Pancreas (tissue), 10 donors: ENCODE measurements around the gene SAMD4B. TPM values are rescaled to one million over a fixed set of nuclear protein-coding genes. Genes with fewer than 3 reads are reported as not detected.

Source experiments
- ATAC-seq, 4 donors: fragments of 200-7000 bp; cut with Tn5 transposase; one replicate each; pipeline versions ENCODE4 v1.8.0 to v1.9.1; 2020; ENCODE audit warnings: mild to moderate bottlenecking in 4 of 4, moderate library complexity in 4 of 4
- DNase-seq, 6 donors: peaks; one replicate each; pipeline ENCODE4 v3.0.0-alpha.2; 2020
- FAIRE-seq: peaks from 2 replicates; lab custom pipeline; 2012; peaks lifted over from hg19 to GRCh38; lab: Jason Lieb, UNC
- H3K27ac ChIP-seq, 4 donors: fragments of 200-600 bp; sonication (generic); 1 replicate in 3 of 4; 2 replicates in 1 of 4; pipeline versions ENCODE4 v1.5.0 to v1.8.0; 2020
- H3K27me3 ChIP-seq, 4 donors: fragments of 200-600 bp; one replicate each; pipeline ENCODE4 v1.8.0; 2021
- H3K36me3 ChIP-seq, 3 donors: fragments of 200-600 bp; sonication (generic) in 1 of 3; one replicate each; pipeline versions ENCODE4 v1.5.0 to v1.8.0; 2020 to 2021
- H3K4me1 ChIP-seq, 3 donors: fragments of 200-600 bp; one replicate each; pipeline ENCODE4 v1.8.0; 2021
- H3K4me3 ChIP-seq, 4 donors: fragments of 200-600 bp; sonication (generic) in 2 of 4; one replicate each; pipeline versions ENCODE4 v1.5.0 to v1.8.0; 2020 to 2021
- H3K9me3 ChIP-seq, 4 donors: fragments of 200-600 bp; one replicate each; pipeline ENCODE4 v1.8.0; 2021
- CTCF ChIP-seq, 4 donors: fragments of 200-600 bp; sonication (generic) in 3 of 4; IDR thresholded peaks; one replicate each; pipeline versions ENCODE4 v1.5.0 to v1.8.0; 2021; ENCODE audit warnings: antibody characterized with exemption in 4 of 4
- WGBS, 2 donors: extraction: QIAGEN DNeasy Blood & Tissue Kit; methylation state at CpG; one replicate each; pipeline ENCODE4 v1.1.7; 2013; 5-methylcytosine and 5-hydroxymethylcytosine counted together
- intact Hi-C, 3 donors: fragments of 100-400 bp; cut with DNase I; formaldehyde crosslinking; loops; one replicate each; pipeline versions ENCODE4 v1.11.1 to v1.14.2; 2022
- polyA plus RNA-seq, 2 donors: library from polyadenylated mRNA; stranded (reverse); fragments of 200-250 nt; gene quantifications; one replicate each; pipeline ENCODE4 v1.2.3, GENCODE V29; 2013
- total RNA-seq, 6 donors: library from RNA; stranded (reverse); fragmentation: NEBNext Ultra II Directional in 4 of 6; extraction: Animal tissue kit (Norgen Biotek cat#: 25700) in 4 of 6; gene quantifications; one replicate each; pipeline versions ENCODE4 v1.2.1 to v1.2.4, GENCODE V29; 2021 to 2023
- donor health status: healthy with polysubstance abuse.
- donor health status: DM: no; HTN: no; CAD: no; lungs with moderate emphysema.
- donor health status: DM: no; HTN: no; CAD: no.
- donor health status: control.
- donor health status: control.
- donor health status: Bipolar disorder and iron deficiency.
- donor health status: DM: yes; HTN: yes; CAD: no.
- donor health status: DM: no; HTN: no; CAD: no.
- donor health status: DM: no; HTN: no; CAD: no.
- donor health status: DM: yes; HTN: yes; CAD: no.

SAMD4B gene
- total and polyA plus RNA-seq, 8 donors: 24.1 to 106 (median 33.6) TPM

GRCh38 chr19:39428283-39429112, 86.3 kb downstream of the SAMD4B start:
- DNase-seq (peak in 4 of 6 donors; percentile 43 to 66 (median 52)), FAIRE-seq (no peak), ATAC-seq (peak; percentile 40 to 79 (median 56))
- Histone ChIP-seq H3K27ac (peak overlapping the region; percentile 8 to 60 (median 50)), H3K4me1 (peaks cover 0 to 4% (median 0%) of the 10 kb centered on the region in 3 donors), H3K36me3 (peaks cover 4 to 17% (median 8%) of the 10 kb centered on the region in 3 donors), H3K27me3 (no peaks in the 10 kb centered on the region), H3K4me3 (no peak overlapping the region), H3K9me3 (no peaks in the 10 kb centered on the region)
- 30 to 32% methylated on average over 23 of the region's 23 CpGs for whole genome bisulfite sequencing, 2 donors
- no peak for TF ChIP-seq CTCF (IDR thresholded peaks at IDR 0.05)
- intact Hi-C loops: no loop called here

- FAIRE-seq (no peak), DNase-seq (no peak), ATAC-seq (peak in 3 of 4 donors; percentile 7 to 47 (median 32))
- 76 to 78% methylated on average over 25 of the region's 25 CpGs for WGBS, 2 donors
- H3K9me3 ChIP-seq: no peaks in the 10 kb centered on the region
- H3K4me1 ChIP-seq: peaks cover 10 to 16% (median 11%) of the 10 kb centered on the region in 3 donors
- peaks cover 4 to 26% (median 8%) of the 10 kb centered on the region in 3 donors for H3K36me3 ChIP-seq
- peak overlapping the region in 3 of 4 donors; percentile 29 to 68 (median 50) for H3K27ac ChIP-seq
- no peaks in the 10 kb centered on the region for H3K27me3 ChIP-seq
- no peak overlapping the region for H3K4me3 ChIP-seq
- intact Hi-C loops: no loop called here
- no peak for TF ChIP-seq CTCF (IDR thresholded peaks at IDR 0.05)
Measured at GRCh38 chr19:39430675-39431593, 88.7 kb downstream of the SAMD4B start.

- no peaks in the 10 kb centered on the region for H3K9me3 ChIP-seq
- peaks cover 4 to 26% (median 8%) of the 10 kb centered on the region in 3 donors for H3K36me3 ChIP-seq
- intact Hi-C loops: no loop called here
- H3K27me3 ChIP-seq: no peaks in the 10 kb centered on the region
- H3K27ac ChIP-seq: no peak overlapping the region
- 97 to 99% methylated on average over 8 of the region's 8 CpGs for WGBS, 2 donors
- no peak for FAIRE-seq
- no peak overlapping the region for H3K4me3 ChIP-seq
- TF ChIP-seq CTCF (IDR thresholded peaks at IDR 0.05): no peak
- no peak for DNase-seq
- ATAC-seq: no peak
- peaks cover 10 to 19% (median 11%) of the 10 kb centered on the region in 3 donors for H3K4me1 ChIP-seq
Measured at GRCh38 chr19:39432677-39433025, 90.4 kb downstream of the SAMD4B start.

- 94 to 96% methylated on average over 8 of the region's 8 CpGs for WGBS, 2 donors
Measured at GRCh38 chr19:39433480-39434079, 91.4 kb downstream of the SAMD4B start.

More at GRCh38 chr19:39433480-39434079, 91.4 kb downstream of the SAMD4B start:
- Histone ChIP-seq H3K27ac (no peak overlapping the region), H3K4me1 (peaks cover 10 to 18% (median 11%) of the 10 kb centered on the region in 3 donors), H3K4me3 (no peak overlapping the region), H3K27me3 (no peaks in the 10 kb centered on the region), H3K9me3 (no peaks in the 10 kb centered on the region), H3K36me3 (peaks cover 4 to 26% (median 8%) of the 10 kb centered on the region in 3 donors)
- no peak for DNase-seq
- intact Hi-C loops: no loop called here
- FAIRE-seq: no peak
- no peak for TF ChIP-seq CTCF (IDR thresholded peaks at IDR 0.05)
- ATAC-seq: no peak
